Neural crest cell (in vitro differentiated cells): Measurements from ENCODE around the gene RFPL4AL1. TPM values are rescaled to one million over a fixed set of nuclear protein-coding genes. Genes with fewer than 3 reads are reported as not detected.
"Not testable (repeated sequence)": the region's sequence is repeated elsewhere in the genome, so short reads cannot be mapped to it uniquely, and the experiment has no call there.

Experiments
- DNase-seq: peaks from one replicate; pipeline ENCODE4 v3.0.0; 2021; ENCODE audit warnings: low read depth, mixed read lengths, low spot score
- H3K27ac Mint-ChIP-seq: one replicate; pipeline ENCODE4 v1.8.0; 2021; ENCODE audit warnings: mild to moderate bottlenecking, mixed read lengths; ENCODE audit not compliant: unreplicated experiment
- H3K27me3 Mint-ChIP-seq: 2 replicates; pipeline ENCODE4 v1.8.0; 2021; ENCODE audit warnings: low read depth, mild to moderate bottlenecking, mixed read lengths
- H3K36me3 Mint-ChIP-seq: 2 replicates; pipeline ENCODE4 v1.8.0; 2021; ENCODE audit warnings: low read depth, mild to moderate bottlenecking, mixed read lengths
- H3K4me1 Mint-ChIP-seq: 2 replicates; pipeline ENCODE4 v1.8.0; 2021; ENCODE audit warnings: mixed read lengths
- H3K4me3 Mint-ChIP-seq: one replicate; pipeline ENCODE4 v1.8.0; 2021; ENCODE audit warnings: mild to moderate bottlenecking, mixed read lengths
- H3K9me3 Mint-ChIP-seq: 2 replicates; pipeline ENCODE4 v1.8.0; 2021; ENCODE audit warnings: mixed read lengths
- long read RNA-seq: library from polyadenylated mRNA; unstranded; transcript quantifications from one replicate; pipeline ENCODE4 v2.0.0, GENCODE V29; 2020
- total RNA-seq: library from RNA; stranded (reverse); gene quantifications from 2 replicates; pipeline ENCODE4 v1.2.1, GENCODE V29; 2021
- TF ChIP-seq, protein P1 (sequence below): fragments of 200-600 bp; sonication (generic); conservative IDR thresholded peaks from 2 replicates; pipeline ENCODE4 v1.5.0; 2021; ENCODE audit warnings: antibody characterized with exemption, mild to moderate bottlenecking

Gene RFPL4AL1
- not detected in 2 replicates for total RNA-seq
- long read RNA-seq, result 0 reads

DNA sequence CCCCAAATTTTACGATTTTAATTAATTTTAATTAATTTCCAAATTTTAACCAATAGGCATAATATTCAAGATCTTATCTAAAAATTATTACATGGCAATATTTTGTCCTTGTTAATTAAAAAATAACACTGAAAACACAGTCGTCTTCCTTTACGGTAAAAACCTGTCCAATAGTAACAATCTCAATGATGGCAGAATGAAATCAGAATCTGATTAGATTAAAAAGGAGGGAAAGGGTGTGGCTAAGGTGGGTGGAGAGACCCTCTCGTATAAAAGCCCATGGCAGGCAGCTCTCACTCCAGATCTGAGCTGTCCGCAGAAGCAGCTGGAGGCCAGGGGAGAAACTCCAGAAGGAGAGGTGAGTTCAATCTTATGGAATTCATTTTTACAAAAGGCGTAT, at the start of gene RFPL4AL1:
Gene RFPL4AL1 (plus strand): TSS at position 301 of the 400 bp plus-strand sequence. CDS start 2,687 bp downstream, outside the sequence.
- H3K9me3 Mint-ChIP-seq, H3K4me1 Mint-ChIP-seq, H3K36me3 Mint-ChIP-seq, H3K27ac Mint-ChIP-seq, H3K27me3 Mint-ChIP-seq, DNase-seq, H3K4me3 Mint-ChIP-seq: not testable (repeated sequence)

DNA sequence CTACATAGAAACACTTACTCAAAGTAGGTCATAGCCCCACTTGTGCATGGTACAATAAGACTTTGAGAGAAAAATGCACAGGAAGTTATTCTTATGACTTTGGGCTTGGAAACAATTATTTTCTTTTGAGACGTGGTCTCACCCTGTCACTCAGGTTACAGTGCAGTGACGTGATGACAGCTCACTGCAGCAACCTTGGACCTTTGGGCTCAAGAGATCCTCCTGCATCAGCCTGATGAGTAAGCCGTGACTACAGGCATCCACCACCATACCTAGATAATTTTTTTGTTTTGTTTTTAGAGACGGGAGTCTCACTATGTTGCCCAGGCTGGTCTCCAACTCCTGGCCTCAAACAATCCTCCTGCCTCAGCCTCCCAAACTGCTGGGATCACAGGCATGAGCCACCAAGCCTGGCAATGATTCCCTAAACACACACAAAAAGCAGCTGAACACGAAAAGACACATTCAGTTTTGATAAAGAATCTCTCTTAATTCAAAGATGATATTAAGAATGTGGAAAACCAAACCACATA, 48.6 kb upstream of the RFPL4AL1 start:
- Mint-ChIP-seq H3K27me3 (peaks cover 19% of the 10 kb centered on the region), H3K36me3 (peaks cover 9% of the 10 kb centered on the region), H3K4me1 (no peaks in the 10 kb centered on the region), H3K9me3 (peaks cover 20% of the 10 kb centered on the region), H3K27ac (no peak overlapping the region), H3K4me3 (no peak overlapping the region)
- DNase-seq, result no peak
- TF ChIP-seq, protein P1, sequence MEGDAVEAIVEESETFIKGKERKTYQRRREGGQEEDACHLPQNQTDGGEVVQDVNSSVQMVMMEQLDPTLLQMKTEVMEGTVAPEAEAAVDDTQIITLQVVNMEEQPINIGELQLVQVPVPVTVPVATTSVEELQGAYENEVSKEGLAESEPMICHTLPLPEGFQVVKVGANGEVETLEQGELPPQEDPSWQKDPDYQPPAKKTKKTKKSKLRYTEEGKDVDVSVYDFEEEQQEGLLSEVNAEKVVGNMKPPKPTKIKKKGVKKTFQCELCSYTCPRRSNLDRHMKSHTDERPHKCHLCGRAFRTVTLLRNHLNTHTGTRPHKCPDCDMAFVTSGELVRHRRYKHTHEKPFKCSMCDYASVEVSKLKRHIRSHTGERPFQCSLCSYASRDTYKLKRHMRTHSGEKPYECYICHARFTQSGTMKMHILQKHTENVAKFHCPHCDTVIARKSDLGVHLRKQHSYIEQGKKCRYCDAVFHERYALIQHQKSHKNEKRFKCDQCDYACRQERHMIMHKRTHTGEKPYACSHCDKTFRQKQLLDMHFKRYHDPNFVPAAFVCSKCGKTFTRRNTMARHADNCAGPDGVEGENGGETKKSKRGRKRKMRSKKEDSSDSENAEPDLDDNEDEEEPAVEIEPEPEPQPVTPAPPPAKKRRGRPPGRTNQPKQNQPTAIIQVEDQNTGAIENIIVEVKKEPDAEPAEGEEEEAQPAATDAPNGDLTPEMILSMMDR, result no peak

DNA sequence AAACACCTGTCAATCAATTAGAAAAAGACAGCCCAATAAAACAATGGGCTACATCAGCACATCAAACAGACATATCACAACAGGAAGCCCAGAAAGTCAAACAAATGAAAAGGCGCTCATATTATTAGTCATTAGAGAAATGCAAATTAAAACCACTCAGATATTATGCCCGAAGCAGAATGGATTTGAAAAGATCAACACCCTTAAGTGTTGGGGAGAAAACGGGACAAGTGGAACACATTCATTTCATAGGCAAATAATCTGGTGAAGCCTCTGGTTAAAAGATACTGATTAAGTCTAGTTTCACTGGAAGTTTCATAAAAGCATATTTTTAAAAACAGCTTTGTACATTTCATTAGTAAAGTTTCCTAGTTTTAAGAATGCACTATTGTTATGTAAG, 48.1 kb upstream of the RFPL4AL1 start:
- Mint-ChIP-seq H3K4me3 (no peak overlapping the region), H3K27me3 (peaks cover 22% of the 10 kb centered on the region), H3K4me1 (no peaks in the 10 kb centered on the region), H3K9me3 (peaks cover 20% of the 10 kb centered on the region), H3K36me3 (peaks cover 9% of the 10 kb centered on the region), H3K27ac (no peak overlapping the region)
- TF ChIP-seq, protein P1, result no peak
- no peak for DNase-seq

DNA sequence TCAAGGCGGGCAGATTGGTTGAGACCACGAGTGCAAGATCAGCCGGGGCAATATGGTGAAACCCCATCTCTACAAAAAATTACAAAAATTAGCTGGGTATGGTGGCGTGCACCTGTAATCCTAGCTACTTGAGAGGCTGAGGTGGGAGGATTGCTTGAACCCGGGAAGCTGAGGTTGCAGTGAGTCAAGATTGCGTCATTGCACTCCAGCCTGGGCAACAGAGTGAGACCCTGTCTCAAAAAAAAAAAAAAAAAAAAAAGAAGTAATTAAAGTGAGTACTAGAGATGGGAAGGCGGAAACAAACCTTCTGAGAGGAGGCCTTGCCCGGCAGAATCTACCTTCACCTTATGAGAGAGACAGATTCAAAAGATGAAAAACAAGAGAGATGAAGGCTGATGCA, 45.4 kb upstream of the RFPL4AL1 start:
- Mint-ChIP-seq H3K27ac (no peak overlapping the region), H3K27me3 (peaks cover 22% of the 10 kb centered on the region), H3K4me1 (no peaks in the 10 kb centered on the region), H3K9me3 (peaks cover 18% of the 10 kb centered on the region), H3K4me3 (no peak overlapping the region), H3K36me3 (peaks cover 9% of the 10 kb centered on the region)
- TF ChIP-seq, protein P1, result no peak
- no peak for DNase-seq

DNA sequence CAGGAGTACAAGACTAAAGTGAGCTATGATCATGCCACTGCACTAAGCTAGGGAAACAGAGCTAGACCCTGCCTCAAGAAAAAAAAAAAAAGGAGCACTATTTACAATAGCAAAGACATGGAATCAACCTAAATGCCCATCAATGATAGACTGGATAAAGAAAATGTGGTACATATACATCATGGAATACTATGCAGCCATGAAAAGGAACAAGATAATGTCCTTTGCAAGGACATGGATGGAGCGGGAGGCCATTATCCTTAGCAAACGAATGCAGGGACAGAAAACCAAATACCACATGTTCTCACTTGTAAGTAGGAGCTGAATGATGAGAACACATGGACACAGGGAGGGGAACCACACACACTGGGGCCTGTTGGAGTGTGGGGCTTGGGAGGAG, 38.5 kb upstream of the RFPL4AL1 start:
- not testable (repeated sequence) for H3K4me3 Mint-ChIP-seq, H3K4me1 Mint-ChIP-seq, H3K27ac Mint-ChIP-seq, H3K9me3 Mint-ChIP-seq, DNase-seq, H3K36me3 Mint-ChIP-seq
- H3K27me3 Mint-ChIP-seq, result peaks cover 15% of the 10 kb centered on the region

DNA sequence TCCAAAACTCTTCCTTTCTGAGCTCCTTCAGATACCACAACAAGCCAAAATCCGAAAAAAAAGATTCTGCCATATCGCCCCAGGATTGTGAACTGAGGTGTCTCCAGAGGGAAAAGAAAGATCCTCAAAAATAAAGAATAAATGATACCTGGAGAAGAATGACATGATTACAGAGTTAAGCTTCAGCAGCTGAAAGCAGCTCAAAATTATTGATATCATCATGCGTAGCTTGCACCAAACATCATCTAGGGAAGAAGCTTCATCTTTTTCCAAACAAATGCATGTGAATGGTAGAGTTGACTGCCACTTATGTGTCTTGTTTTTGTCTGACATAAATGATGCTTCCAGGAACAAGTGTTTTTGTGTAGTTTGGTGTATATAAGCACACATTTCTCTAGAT, 30.6 kb upstream of the RFPL4AL1 start, which contains the start of gene NLRP9:
Gene NLRP9 (minus strand): TSS at position 101 of the 400 bp plus-strand sequence. CDS start 28 bp downstream, at position 73.
- Mint-ChIP-seq H3K36me3 (no peaks in the 10 kb centered on the region), H3K27ac (no peak within 1 kb of the TSS), H3K4me3 (no peak within 1 kb of the TSS), H3K27me3 (no peaks in the 10 kb centered on the region), H3K9me3 (peaks cover 10% of the 10 kb centered on the region), H3K4me1 (no peaks in the 10 kb centered on the region)
- DNase-seq, result no peak
- TF ChIP-seq, protein P1, result no peak
